Measurements from ENCODE around the gene WDR5B.

DNA sequence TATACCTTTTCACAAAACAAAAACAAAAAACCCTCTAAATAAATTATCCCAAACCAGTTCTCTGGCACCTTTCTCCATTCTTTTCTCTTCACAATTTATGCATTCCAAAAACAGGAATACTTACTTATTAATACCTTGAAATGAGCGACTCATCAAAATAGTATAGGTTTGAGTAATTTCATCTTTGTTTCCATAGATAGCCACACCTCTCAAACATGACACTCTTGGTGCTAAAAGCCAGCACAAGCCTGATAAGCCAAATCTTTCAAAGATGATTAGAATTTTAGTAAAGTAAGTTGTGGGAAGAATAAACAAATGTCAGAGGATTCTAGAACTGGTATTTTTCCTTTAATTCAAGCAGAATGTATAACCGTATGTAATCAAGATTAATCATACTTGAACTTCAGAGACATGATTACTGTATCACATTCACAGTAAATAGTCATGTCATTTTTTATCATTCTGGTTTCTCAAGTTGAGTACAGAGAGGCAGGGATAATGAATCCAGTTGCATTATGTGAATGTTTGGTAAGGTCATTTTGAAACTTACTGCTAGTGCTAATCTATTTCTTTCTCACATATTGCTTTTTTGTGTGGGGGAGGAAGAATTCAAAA, 12.1 kb upstream of the WDR5B start:
- TF ChIP-seq, protein P1, sequence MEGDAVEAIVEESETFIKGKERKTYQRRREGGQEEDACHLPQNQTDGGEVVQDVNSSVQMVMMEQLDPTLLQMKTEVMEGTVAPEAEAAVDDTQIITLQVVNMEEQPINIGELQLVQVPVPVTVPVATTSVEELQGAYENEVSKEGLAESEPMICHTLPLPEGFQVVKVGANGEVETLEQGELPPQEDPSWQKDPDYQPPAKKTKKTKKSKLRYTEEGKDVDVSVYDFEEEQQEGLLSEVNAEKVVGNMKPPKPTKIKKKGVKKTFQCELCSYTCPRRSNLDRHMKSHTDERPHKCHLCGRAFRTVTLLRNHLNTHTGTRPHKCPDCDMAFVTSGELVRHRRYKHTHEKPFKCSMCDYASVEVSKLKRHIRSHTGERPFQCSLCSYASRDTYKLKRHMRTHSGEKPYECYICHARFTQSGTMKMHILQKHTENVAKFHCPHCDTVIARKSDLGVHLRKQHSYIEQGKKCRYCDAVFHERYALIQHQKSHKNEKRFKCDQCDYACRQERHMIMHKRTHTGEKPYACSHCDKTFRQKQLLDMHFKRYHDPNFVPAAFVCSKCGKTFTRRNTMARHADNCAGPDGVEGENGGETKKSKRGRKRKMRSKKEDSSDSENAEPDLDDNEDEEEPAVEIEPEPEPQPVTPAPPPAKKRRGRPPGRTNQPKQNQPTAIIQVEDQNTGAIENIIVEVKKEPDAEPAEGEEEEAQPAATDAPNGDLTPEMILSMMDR (conservative IDR thresholded peaks at IDR 0.05; ENCODE audit: low read depth, low read length) = no peak
- TF ChIP-seq POLR2A (IDR thresholded peaks at IDR 0.05; ENCODE audit: low read depth, low read length) = no peak
- TF ChIP-seq BHLHE40 (IDR thresholded peaks at IDR 0.05; ENCODE audit: low read depth, low read length) = no peak
- no peak for TF ChIP-seq SMC3 (IDR thresholded peaks at IDR 0.05; ENCODE audit: low read depth, low read length)
- no peak for TF ChIP-seq RCOR1 (IDR thresholded peaks at IDR 0.05; ENCODE audit: insufficient replicate concordance, low read length)
